PC-9 (cell line): ENCODE data around the gene GPC2. TPM values are rescaled to one million over a fixed set of nuclear protein-coding genes. Genes with fewer than 3 reads are reported as not detected.
A peak's percentile ranks its signal among the peaks of the same experiment; 100 is the strongest.

Experiments used
- BruUV-seq: library from RNA; stranded (reverse); fragments of 400-500 nt; replicated peaks from 2 replicates; lab custom pipeline; 2021; lab: Mats Ljungman, UMichigan
- CTCF ChIA-PET: fragments of 300-600 bp; sonication (Branson Sonifier 250); formaldehyde crosslinking; loops from one replicate; lab custom pipeline; 2022; ENCODE audit warnings: antibody characterized with exemption; lab: Charles Lee
- POLR2A ChIA-PET: fragments of 300-600 bp; sonication (Branson Sonifier 250); formaldehyde crosslinking; loops from one replicate; lab custom pipeline; 2022; ENCODE audit warnings: antibody characterized with exemption; ENCODE audit not compliant: unreplicated experiment; lab: Charles Lee
- DNase-seq, 2 experiments: peaks; one replicate each; pipeline versions ENCODE4 v3.0.0 to v3.0.0-alpha.2; 2015 to 2022; ENCODE audit warnings: mixed read lengths in 1 of 2
- H2AFZ ChIP-seq: fragments of 200-600 bp; sonication (generic); 2 replicates; pipeline ENCODE4 v1.8.1; 2017; ENCODE audit warnings: antibody characterized with exemption
- H3F3A ChIP-seq: fragments of 200-600 bp; sonication (generic); 2 replicates; pipeline ENCODE4 v1.8.1; 2017; ENCODE audit warnings: antibody characterized with exemption, mild to moderate bottlenecking, low read depth; ENCODE audit not compliant: insufficient read depth
- H3K27ac ChIP-seq: fragments of 200-600 bp; sonication (generic); 2 replicates; pipeline ENCODE4 v1.6.1; 2016; ENCODE audit warnings: mixed run types
- H3K27me3 ChIP-seq: fragments of 200-600 bp; sonication (generic); 2 replicates; pipeline ENCODE4 v1.6.1; 2016; ENCODE audit warnings: low read depth, mixed run types; ENCODE audit not compliant: insufficient read depth
- H3K36me3 ChIP-seq: fragments of 200-600 bp; sonication (generic); 2 replicates; pipeline ENCODE4 v1.6.1; 2016; ENCODE audit warnings: low read depth, mixed run types
- H3K4me1 ChIP-seq: fragments of 200-600 bp; sonication (generic); replicated peaks from 2 replicates; pipeline ENCODE4 v1.6.1; 2016; ENCODE audit warnings: mixed run types; ENCODE audit not compliant: insufficient read depth
- H3K4me2 ChIP-seq: fragments of 200-600 bp; sonication (generic); 2 replicates; pipeline ENCODE4 v1.6.1; 2017; ENCODE audit warnings: mixed run types
- H3K4me3 ChIP-seq: fragments of 200-600 bp; sonication (generic); 2 replicates; pipeline ENCODE4 v1.6.1; 2016; ENCODE audit warnings: mixed run types
- H3K79me2 ChIP-seq: fragments of 200-600 bp; sonication (generic); 2 replicates; pipeline ENCODE4 v1.6.1; 2017; ENCODE audit warnings: low read depth, mixed run types
- H3K9me2 ChIP-seq: fragments of 200-600 bp; sonication (generic); 2 replicates; pipeline ENCODE4 v1.8.1; 2017; ENCODE audit warnings: mild to moderate bottlenecking; ENCODE audit not compliant: insufficient read depth
- H3K9me3 ChIP-seq: fragments of 200-600 bp; sonication (generic); 2 replicates; pipeline ENCODE4 v1.8.1; 2016; ENCODE audit warnings: low read depth; ENCODE audit not compliant: insufficient read depth
- H4K20me1 ChIP-seq: fragments of 200-600 bp; sonication (generic); 2 replicates; pipeline ENCODE4 v1.8.1; 2017; ENCODE audit not compliant: insufficient read depth
- CTCF ChIP-seq: fragments of 200-600 bp; sonication (generic); conservative IDR thresholded peaks from 2 replicates; pipeline ENCODE4 v1.6.1; 2017; ENCODE audit warnings: mixed run types, antibody characterized with exemption, mild to moderate bottlenecking, moderate library complexity
- EZH2 ChIP-seq: fragments of 200-600 bp; sonication (generic); IDR thresholded peaks from 2 replicates; pipeline ENCODE4 v1.8.0; 2017; ENCODE audit warnings: antibody characterized with exemption, low read depth
- intact Hi-C: fragments of 100-400 bp; cut with micrococcal nuclease; formaldehyde crosslinking; loops from one replicate; pipeline ENCODE4 v1.10.0; 2022; ENCODE audit not compliant: unreplicated experiment
- total RNA-seq: library from RNA; stranded (reverse); gene quantifications from 2 replicates; pipeline ENCODE4 v1.2.3, GENCODE V29; 2021

The GPC2 gene
- total RNA-seq, 1 experiment from 2014 or later = 4.5 TPM

DNA sequence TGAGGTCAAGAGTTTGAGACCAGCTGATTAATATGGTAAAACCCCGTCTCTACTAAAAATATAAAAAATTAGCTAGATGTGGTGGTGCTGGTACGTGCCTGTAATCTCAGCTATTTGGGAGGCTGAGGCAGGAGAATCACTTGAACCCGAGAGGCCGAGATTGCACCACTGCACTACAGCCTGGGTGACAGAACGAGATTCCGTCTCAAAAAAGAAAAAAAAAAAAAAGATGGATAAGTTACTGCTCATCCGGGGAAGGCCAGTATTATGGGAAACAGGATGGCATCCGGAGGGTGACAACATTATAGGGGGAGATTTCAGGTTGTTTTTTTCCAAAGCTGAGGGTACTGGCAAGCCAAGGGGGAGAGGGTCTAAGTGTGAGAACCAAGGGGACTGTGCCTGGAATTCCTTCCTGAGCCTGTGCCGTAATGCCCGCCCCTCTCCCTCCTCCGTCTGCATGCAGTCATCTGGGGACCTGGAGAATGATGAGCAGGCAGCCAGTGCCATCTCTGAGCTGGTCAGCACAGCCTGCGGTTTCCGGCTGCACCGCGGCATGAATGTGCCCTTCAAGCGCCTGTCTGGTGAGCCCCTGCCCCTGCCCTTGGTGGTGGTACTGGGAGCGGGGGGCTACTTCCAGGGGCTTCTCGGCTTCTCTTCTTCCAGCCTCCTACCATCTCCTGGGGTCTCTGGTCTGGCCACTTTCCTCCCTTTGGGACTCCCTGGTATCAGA is 24.1 kb downstream of the GPC2 start:
- H3K4me3 ChIP-seq = no peak overlapping the region
- no peak overlapping the region for H2AFZ ChIP-seq
- H4K20me1 ChIP-seq = peaks cover 24% of the 10 kb centered on the region
- no peaks in the 10 kb centered on the region for H3K9me2 ChIP-seq
- no peak for TF ChIP-seq EZH2
- TF ChIP-seq CTCF = no peak
- DNase-seq = no peak
- peaks cover 45% of the 10 kb centered on the region for H3K79me2 ChIP-seq
- H3K9me3 ChIP-seq = no peaks in the 10 kb centered on the region
- no TSS peak for BruUV-seq
- intact Hi-C loops = no loop called here
- H3K27me3 ChIP-seq = no peaks in the 10 kb centered on the region
- POLR2A ChIA-PET = interaction anchor here (0.7 kb wide), 1 partner anchor 29 kb away, joined by 7 read pairs; no protein-coding TSS in a partner anchor
- no peak overlapping the region for H3K27ac ChIP-seq
- CTCF ChIA-PET = interaction anchor here (0.5 to 0.6 kb wide), 2 partner anchors 19 to 22 kb away, joined by 4 to 15 read pairs; no protein-coding TSS in a partner anchor
- peaks cover 67% of the 10 kb centered on the region for H3F3A ChIP-seq
- peaks cover 48% of the 10 kb centered on the region for H3K4me1 ChIP-seq
- H3K4me2 ChIP-seq = no peak overlapping the region
- H3K36me3 ChIP-seq = peaks cover 4% of the 10 kb centered on the region; the same call in 1 of the 2 replicates

DNA sequence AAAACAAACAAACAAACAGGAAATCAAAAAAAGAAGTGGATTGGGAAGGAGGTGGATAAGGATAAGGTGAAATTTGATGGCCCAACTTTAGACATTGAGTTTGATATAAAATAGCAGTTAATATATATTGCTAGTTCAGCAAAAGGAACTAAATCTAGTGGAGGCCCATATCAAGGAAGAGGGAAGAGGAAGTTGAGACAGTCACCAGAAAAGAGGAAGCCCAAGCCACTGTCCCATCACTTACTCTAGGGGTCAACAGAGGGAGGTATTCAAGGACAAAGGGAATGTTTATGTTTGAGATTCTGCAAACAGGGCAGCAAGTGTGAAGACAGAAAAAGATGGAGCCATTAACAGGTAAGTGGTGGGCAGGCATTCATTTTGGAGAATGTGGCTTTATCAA is 24.8 kb downstream of the GPC2 start:
- POLR2A ChIA-PET = interaction anchor here (0.7 kb wide), 1 partner anchor 29 kb away, joined by 7 read pairs; no protein-coding TSS in a partner anchor
- Histone ChIP-seq H3K4me1 (peaks cover 50% of the 10 kb centered on the region), H3F3A (peaks cover 63% of the 10 kb centered on the region), H3K9me2 (no peaks in the 10 kb centered on the region), H3K4me2 (no peak overlapping the region), H3K9me3 (no peaks in the 10 kb centered on the region), H3K36me3 (peaks cover 4% of the 10 kb centered on the region; the same call in 1 of the 2 replicates), H2AFZ (no peak overlapping the region), H3K27ac (no peak overlapping the region), H3K4me3 (no peak overlapping the region), H3K27me3 (no peaks in the 10 kb centered on the region), H3K79me2 (peaks cover 39% of the 10 kb centered on the region), H4K20me1 (peaks cover 21% of the 10 kb centered on the region)
- CTCF ChIA-PET = interaction anchor here (0.6 kb wide), 1 partner anchor 22 kb away, joined by 4 read pairs; no protein-coding TSS in a partner anchor
- no peak for DNase-seq
- no TSS peak for BruUV-seq
- TF ChIP-seq CTCF (no peak), EZH2 (no peak)
- intact Hi-C loops = no loop called here

DNA sequence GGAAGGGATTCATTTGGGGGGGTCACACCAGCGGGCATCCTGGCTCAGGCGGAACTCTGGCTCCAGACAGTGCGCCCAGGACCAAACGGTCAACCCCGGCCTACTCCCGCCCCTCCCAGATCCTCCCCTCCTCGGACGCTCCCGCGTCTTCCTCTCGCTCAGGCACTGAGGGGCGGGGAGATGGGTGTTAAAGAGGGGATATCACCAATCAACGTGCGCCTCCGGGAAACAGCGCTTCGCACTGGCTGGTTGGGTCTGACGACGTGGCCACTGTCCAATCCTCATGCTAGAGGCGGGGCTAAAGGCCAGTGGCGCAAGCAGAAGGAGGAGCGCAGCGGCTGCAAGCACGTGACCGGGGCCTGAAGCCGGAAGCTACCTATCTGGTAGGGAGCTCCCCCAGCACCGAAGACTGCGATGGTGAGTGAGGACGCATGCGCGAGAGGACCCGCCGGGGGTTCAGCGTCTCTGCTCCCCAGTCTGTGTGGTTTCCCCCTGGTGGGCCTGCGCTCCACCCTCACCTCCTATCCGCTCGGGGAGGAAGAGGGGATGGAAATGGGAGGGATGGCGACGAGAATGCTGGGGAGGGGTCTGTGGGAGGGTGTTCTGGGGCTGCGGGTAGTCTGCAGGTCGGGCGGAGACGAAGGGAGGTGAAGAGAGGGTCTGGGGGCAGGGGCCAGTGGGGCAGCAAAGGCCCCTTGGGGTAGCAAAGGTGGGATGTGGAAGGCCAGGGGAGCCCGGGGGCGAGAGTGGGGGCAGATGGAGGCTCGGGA is 28.4 kb downstream of the GPC2 start, which contains the start of gene LAMTOR4:
LAMTOR4 (plus strand) TSS at position 360 of the 770 bp plus-strand sequence; CDS start at position 415, 55 bp downstream.
- Histone ChIP-seq H3F3A (peaks cover 47% of the 10 kb centered on the region), H3K4me2 (peak within 1 kb of the TSS; percentile 100), H3K27ac (no peak within 1 kb of the TSS), H3K9me2 (no peaks in the 10 kb centered on the region), H4K20me1 (peaks cover 1% of the 10 kb centered on the region; the same call in 1 of the 2 replicates), H3K27me3 (no peaks in the 10 kb centered on the region), H3K4me3 (peak within 1 kb of the TSS; percentile 97), H2AFZ (peak within 1 kb of the TSS; percentile 98), H3K36me3 (no peaks in the 10 kb centered on the region; the same call in 1 of the 2 replicates), H3K4me1 (peaks cover 35% of the 10 kb centered on the region), H3K9me3 (no peaks in the 10 kb centered on the region), H3K79me2 (peaks cover 24% of the 10 kb centered on the region)
- POLR2A ChIA-PET = interaction anchor here (0.6 to 1.0 kb wide), 11 partner anchors 11 to 1285 kb away, joined by 3 to 21 read pairs (median 5); partner anchors contain the start of genes GPC2 and ZKSCAN1
- TF ChIP-seq EZH2 (no peak), CTCF (no peak)
- CTCF ChIA-PET = interaction anchor here (0.5 kb wide), 2 partner anchors 678 to 995 kb away, joined by 6 to 7 read pairs; no protein-coding TSS in a partner anchor
- BruUV-seq = no TSS peak
- DNase-seq = peak; percentile 95 to 99
- intact Hi-C loops = no loop called here
